Trophoblast cell (in vitro differentiated cells and primary cell): ENCODE data around the gene EXOC3L1.

Source experiments
- DNase-seq, 2 donors: peaks; one replicate each; pipeline ENCODE4 v3.0.0-alpha.2; 2016
- H2AFZ ChIP-seq: 2 replicates; pipeline ENCODE4 v1.6.1; 2013; ENCODE audit warnings: low read length, moderate library complexity, mild to moderate bottlenecking; ENCODE audit not compliant: insufficient read depth, poor library complexity
- H2AK5ac ChIP-seq: 2 replicates; pipeline ENCODE4 v1.6.1; 2013; ENCODE audit warnings: mild to moderate bottlenecking, low read length
- H2BK120ac ChIP-seq: 2 replicates; pipeline ENCODE4 v1.6.1; 2013; ENCODE audit warnings: low read length, mild to moderate bottlenecking, moderate library complexity; ENCODE audit not compliant: insufficient read depth, poor library complexity
- H2BK12ac ChIP-seq: 2 replicates; pipeline ENCODE4 v1.6.1; 2013; ENCODE audit warnings: mild to moderate bottlenecking, low read length, moderate library complexity
- H2BK5ac ChIP-seq: 2 replicates; pipeline ENCODE4 v1.6.1; 2013; ENCODE audit warnings: low read length, low read depth, moderate library complexity, mild to moderate bottlenecking; ENCODE audit not compliant: poor library complexity
- H3K14ac ChIP-seq: 2 replicates; pipeline ENCODE4 v1.6.1; 2013; ENCODE audit warnings: mild to moderate bottlenecking, low read length
- H3K18ac ChIP-seq: 2 replicates; pipeline ENCODE4 v1.6.1; 2013; ENCODE audit warnings: mild to moderate bottlenecking, low read length
- H3K23ac ChIP-seq: 2 replicates; pipeline ENCODE4 v1.6.1; 2013; ENCODE audit warnings: low read length
- H3K27ac ChIP-seq: 2 replicates; pipeline ENCODE4 v1.5.1; 2013; ENCODE audit warnings: low read depth, mild to moderate bottlenecking, inconsistent platforms, low read length, moderate library complexity
- H3K27me3 ChIP-seq: 2 replicates; pipeline ENCODE4 v1.6.1; 2013; ENCODE audit warnings: inconsistent platforms, mild to moderate bottlenecking, low read length, moderate library complexity; ENCODE audit not compliant: insufficient read depth
- H3K36me3 ChIP-seq, 2 experiments: 1 replicate in 1 of 2; 2 replicates in 1 of 2; pipeline ENCODE4 v1.6.1; 2013; ENCODE audit warnings: low read length in 2 of 2, mild to moderate bottlenecking in 2 of 2, moderate library complexity in 1 of 2; ENCODE audit not compliant: insufficient read depth in 2 of 2, control insufficient read depth in 1 of 2
- H3K4ac ChIP-seq: 2 replicates; pipeline ENCODE4 v1.6.1; 2013; ENCODE audit warnings: low read depth, mild to moderate bottlenecking, low read length, moderate library complexity
- H3K4me1 ChIP-seq, 2 experiments: 1 replicate in 1 of 2; 2 replicates in 1 of 2; pipeline ENCODE4 v1.6.1; 2013; ENCODE audit warnings: low read length in 2 of 2, mild to moderate bottlenecking in 2 of 2, moderate library complexity in 1 of 2; ENCODE audit not compliant: insufficient read depth in 2 of 2, control insufficient read depth in 1 of 2
- H3K4me2 ChIP-seq: 2 replicates; pipeline ENCODE4 v1.6.1; 2013; ENCODE audit warnings: inconsistent platforms, mild to moderate bottlenecking, low read length, moderate library complexity
- H3K4me3 ChIP-seq: 2 replicates; pipeline ENCODE4 v1.5.1; 2013; ENCODE audit warnings: mild to moderate bottlenecking, low read depth, low read length, inconsistent platforms
- H3K79me1 ChIP-seq: one replicate; pipeline ENCODE4 v1.6.1; 2013; ENCODE audit warnings: low read length
- H3K79me2 ChIP-seq: 2 replicates; pipeline ENCODE4 v1.6.1; 2013; ENCODE audit warnings: low read length, mild to moderate bottlenecking; ENCODE audit not compliant: control insufficient read depth, insufficient read depth, poor library complexity
- H3K9ac ChIP-seq: 2 replicates; pipeline ENCODE4 v1.6.1; 2013; ENCODE audit warnings: mild to moderate bottlenecking, low read length
- H3K9me3 ChIP-seq: 2 replicates; pipeline ENCODE4 v1.6.1; 2013; ENCODE audit warnings: low read depth, mild to moderate bottlenecking, control low read depth, inconsistent platforms, low read length; ENCODE audit not compliant: insufficient read depth
- H4K12ac ChIP-seq: 2 replicates; pipeline ENCODE4 v1.6.1; 2013; ENCODE audit warnings: low read depth, mild to moderate bottlenecking, low read length, moderate library complexity
- H4K8ac ChIP-seq: 2 replicates; pipeline ENCODE4 v1.6.1; 2013; ENCODE audit warnings: low read depth, mild to moderate bottlenecking, low read length, moderate library complexity
- H4K91ac ChIP-seq: one replicate; pipeline ENCODE4 v1.6.1; 2013; ENCODE audit warnings: low read depth, mild to moderate bottlenecking, low read length, moderate library complexity
- WGBS: extraction: QIAGEN DNeasy Blood & Tissue Kit; methylation state at CpG from one replicate; pipeline ENCODE4 v1.1.7; 2013; ENCODE audit warnings: missing lambda C conversion rate; ENCODE audit not compliant: insufficient read length, insufficient coverage; ENCODE audit errors: extremely low coverage; 5-methylcytosine and 5-hydroxymethylcytosine counted together

EXOC3L1 gene

GRCh38 chr16:67163999-67164558 is 25.9 kb downstream of the EXOC3L1 start:
- DNase-seq, result no peak
- Histone ChIP-seq H3K27ac (no peak overlapping the region), H3K9me3 (peaks cover 8% of the 10 kb centered on the region), H3K4me2 (peak overlapping the region; percentile 63), H2BK5ac (no peak overlapping the region), H4K8ac (no peak overlapping the region), H3K79me2 (peaks cover 6% of the 10 kb centered on the region), H3K14ac (no peak overlapping the region), H2AFZ (peak overlapping the region; percentile 19), H2AK5ac (no peak overlapping the region), H3K4ac (no peak overlapping the region), H3K4me3 (no peak overlapping the region), H4K91ac (no peak overlapping the region), H3K4me1 (peaks cover 12 to 23% of the 10 kb centered on the region in 2 experiments), H3K18ac (no peak overlapping the region), H2BK120ac (no peak overlapping the region), H3K79me1 (peaks cover 9% of the 10 kb centered on the region), H3K36me3 (no peaks in the 10 kb centered on the region), H3K27me3 (peaks cover 74% of the 10 kb centered on the region), H3K9ac (no peak overlapping the region), H4K12ac (no peak overlapping the region), H3K23ac (no peak overlapping the region), H2BK12ac (no peak overlapping the region)
- WGBS, result no CpG with 5 or more reads among the region's 34 CpGs

- Histone ChIP-seq H2BK120ac (no peak overlapping the region), H3K4me2 (peak overlapping the region; percentile 63), H3K14ac (no peak overlapping the region), H3K4me3 (peak overlapping the region; percentile 11), H2AK5ac (no peak overlapping the region), H3K4ac (no peak overlapping the region), H2BK12ac (no peak overlapping the region), H4K8ac (no peak overlapping the region), H3K79me1 (peaks cover 9% of the 10 kb centered on the region), H2AFZ (peak overlapping the region; percentile 19), H4K91ac (no peak overlapping the region), H3K18ac (no peak overlapping the region), H3K79me2 (peaks cover 6% of the 10 kb centered on the region), H3K27ac (no peak overlapping the region), H4K12ac (no peak overlapping the region), H3K36me3 (no peaks in the 10 kb centered on the region), H3K4me1 (peaks cover 12 to 23% of the 10 kb centered on the region in 2 experiments), H3K27me3 (peaks cover 72% of the 10 kb centered on the region), H3K9ac (no peak overlapping the region), H3K23ac (no peak overlapping the region), H3K9me3 (peaks cover 8% of the 10 kb centered on the region), H2BK5ac (no peak overlapping the region)
- DNase-seq, result peak in 1 of 2 donors; percentile 31
- WGBS, result no CpG with 5 or more reads among the region's 99 CpGs
Measured at GRCh38 chr16:67163164-67163998, 26.6 kb downstream of the EXOC3L1 start.

- DNase-seq, result peak; percentile 71 to 80
- no peak overlapping the region for H4K91ac ChIP-seq
Measured at GRCh38 chr16:67162506-67163163, 27.3 kb downstream of the EXOC3L1 start.

GRCh38 chr16:67161595-67162058 is 28.3 kb downstream of the EXOC3L1 start:
- DNase-seq, result no peak
- no peak overlapping the region for H3K27ac ChIP-seq
- H3K4ac ChIP-seq, result no peak overlapping the region
- H3K36me3 ChIP-seq, result no peaks in the 10 kb centered on the region
- no peak overlapping the region for H4K8ac ChIP-seq
- peaks cover 8% of the 10 kb centered on the region for H3K9me3 ChIP-seq
- no peak overlapping the region for H2BK5ac ChIP-seq
- H2AFZ ChIP-seq, result no peak overlapping the region
- H3K9ac ChIP-seq, result no peak overlapping the region
- no peak overlapping the region for H3K23ac ChIP-seq
- H4K12ac ChIP-seq, result no peak overlapping the region
- H3K4me1 ChIP-seq, result peaks cover 12 to 23% of the 10 kb centered on the region in 2 experiments
- H3K4me3 ChIP-seq, result no peak overlapping the region
- no CpG with 5 or more reads among the region's 25 CpGs for WGBS
- H2BK120ac ChIP-seq, result no peak overlapping the region
- H4K91ac ChIP-seq, result no peak overlapping the region
- no peak overlapping the region for H2AK5ac ChIP-seq
- peaks cover 74% of the 10 kb centered on the region for H3K27me3 ChIP-seq
- H3K18ac ChIP-seq, result no peak overlapping the region
- no peak overlapping the region for H3K14ac ChIP-seq
- H3K79me1 ChIP-seq, result peaks cover 9% of the 10 kb centered on the region
- no peak overlapping the region for H2BK12ac ChIP-seq
- peaks cover 6% of the 10 kb centered on the region for H3K79me2 ChIP-seq
- no peak overlapping the region for H3K4me2 ChIP-seq

More at GRCh38 chr16:67162506-67163163, 27.3 kb downstream of the EXOC3L1 start:
- Histone ChIP-seq H2AK5ac (no peak overlapping the region), H3K23ac (no peak overlapping the region), H3K9ac (no peak overlapping the region), H4K12ac (no peak overlapping the region), H2BK5ac (no peak overlapping the region), H4K8ac (no peak overlapping the region), H3K4me2 (peak overlapping the region; percentile 63), H3K36me3 (no peaks in the 10 kb centered on the region), H3K14ac (no peak overlapping the region), H3K4me3 (peak overlapping the region; percentile 11), H2BK12ac (no peak overlapping the region), H2BK120ac (no peak overlapping the region), H3K27ac (no peak overlapping the region), H3K79me2 (peaks cover 6% of the 10 kb centered on the region), H3K4ac (no peak overlapping the region), H3K4me1 (peaks cover 12 to 23% of the 10 kb centered on the region in 2 experiments), H3K9me3 (peaks cover 8% of the 10 kb centered on the region), H3K27me3 (peaks cover 74% of the 10 kb centered on the region), H3K79me1 (peaks cover 9% of the 10 kb centered on the region), H3K18ac (no peak overlapping the region), H2AFZ (no peak overlapping the region)
- no CpG with 5 or more reads among the region's 44 CpGs for WGBS
